GM10266 (cell line): ENCODE measurements around the gene KRTAP1-5.
"Not testable (repeated sequence)": the region's sequence is repeated elsewhere in the genome, so short reads cannot be mapped to it uniquely, and the experiment has no call there.

Experiments used
- DNase-seq: peaks from one replicate; pipeline ENCODE4 v3.0.0; 2012; ENCODE audit errors: extremely low spot score
- TF ChIP-seq, protein P1 (sequence below): IDR thresholded peaks from 2 replicates; pipeline ENCODE4 v1.5.1; 2012; ENCODE audit warnings: mild to moderate bottlenecking, low read depth; ENCODE audit not compliant: control insufficient read depth, insufficient read depth; ENCODE audit errors: missing control alignments

Gene KRTAP1-5

GRCh38 chr17:41058741-41059140, 31.7 kb upstream of the KRTAP1-5 start:
- DNase-seq, result no peak
- TF ChIP-seq, protein P1, sequence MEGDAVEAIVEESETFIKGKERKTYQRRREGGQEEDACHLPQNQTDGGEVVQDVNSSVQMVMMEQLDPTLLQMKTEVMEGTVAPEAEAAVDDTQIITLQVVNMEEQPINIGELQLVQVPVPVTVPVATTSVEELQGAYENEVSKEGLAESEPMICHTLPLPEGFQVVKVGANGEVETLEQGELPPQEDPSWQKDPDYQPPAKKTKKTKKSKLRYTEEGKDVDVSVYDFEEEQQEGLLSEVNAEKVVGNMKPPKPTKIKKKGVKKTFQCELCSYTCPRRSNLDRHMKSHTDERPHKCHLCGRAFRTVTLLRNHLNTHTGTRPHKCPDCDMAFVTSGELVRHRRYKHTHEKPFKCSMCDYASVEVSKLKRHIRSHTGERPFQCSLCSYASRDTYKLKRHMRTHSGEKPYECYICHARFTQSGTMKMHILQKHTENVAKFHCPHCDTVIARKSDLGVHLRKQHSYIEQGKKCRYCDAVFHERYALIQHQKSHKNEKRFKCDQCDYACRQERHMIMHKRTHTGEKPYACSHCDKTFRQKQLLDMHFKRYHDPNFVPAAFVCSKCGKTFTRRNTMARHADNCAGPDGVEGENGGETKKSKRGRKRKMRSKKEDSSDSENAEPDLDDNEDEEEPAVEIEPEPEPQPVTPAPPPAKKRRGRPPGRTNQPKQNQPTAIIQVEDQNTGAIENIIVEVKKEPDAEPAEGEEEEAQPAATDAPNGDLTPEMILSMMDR, result no peak

GRCh38 chr17:41057547-41057946, 30.5 kb upstream of the KRTAP1-5 start:
- TF ChIP-seq, protein P1, result no peak
- no peak for DNase-seq

DNA sequence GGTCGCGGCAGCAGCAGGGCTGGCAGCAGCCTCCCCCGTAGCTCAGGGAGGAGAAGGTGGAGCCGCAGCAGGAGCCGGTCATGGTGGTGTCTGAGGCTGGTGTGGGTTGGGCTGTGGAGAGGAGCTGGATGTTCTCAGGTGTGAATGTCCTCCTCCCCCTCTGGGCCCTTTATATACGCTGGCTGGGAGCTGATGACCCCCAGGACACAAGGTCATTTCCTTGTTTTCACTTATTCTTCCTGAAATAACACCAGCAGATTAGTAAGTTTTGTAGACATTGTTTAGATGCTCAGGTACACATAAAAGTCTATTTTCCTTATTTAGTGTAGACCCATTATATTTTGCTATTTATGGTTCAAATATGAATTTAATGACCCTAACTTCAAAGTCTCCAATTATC, 28.1 kb upstream of the KRTAP1-5 start, which contains the start of gene KRTAP2-2:
KRTAP2-2 (minus strand) TSS at position 101 of the 400 bp plus-strand sequence; CDS start at position 82, 19 bp downstream.
- not testable (repeated sequence) for DNase-seq

- not testable (repeated sequence) for DNase-seq
Measured at GRCh38 chr17:41054556-41054955, 27.5 kb upstream of the KRTAP1-5 start.

DNA sequence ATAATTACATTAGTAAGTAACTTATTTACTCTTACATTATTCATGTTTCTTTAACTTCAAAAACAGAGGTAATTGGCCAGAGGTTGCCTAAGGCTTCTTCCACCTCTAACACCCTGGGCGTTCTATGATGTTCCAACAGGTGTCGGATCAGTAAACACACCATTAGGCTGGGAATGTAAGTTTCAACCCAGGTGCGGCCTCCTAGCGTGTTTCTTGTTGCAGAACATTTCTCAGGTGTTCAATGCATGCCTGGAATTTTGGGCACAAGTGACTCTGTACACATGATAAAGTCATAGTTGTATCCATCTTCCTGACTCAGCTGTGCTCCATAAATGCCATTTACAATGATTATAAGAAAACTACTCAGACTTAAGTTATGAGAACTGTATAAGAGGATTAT, 27.0 kb upstream of the KRTAP1-5 start:
- no peak for DNase-seq
- TF ChIP-seq, protein P1, result no peak

- TF ChIP-seq, protein P1, result no peak
- no peak for DNase-seq
Measured at GRCh38 chr17:41052566-41052965, 25.6 kb upstream of the KRTAP1-5 start.

DNA sequence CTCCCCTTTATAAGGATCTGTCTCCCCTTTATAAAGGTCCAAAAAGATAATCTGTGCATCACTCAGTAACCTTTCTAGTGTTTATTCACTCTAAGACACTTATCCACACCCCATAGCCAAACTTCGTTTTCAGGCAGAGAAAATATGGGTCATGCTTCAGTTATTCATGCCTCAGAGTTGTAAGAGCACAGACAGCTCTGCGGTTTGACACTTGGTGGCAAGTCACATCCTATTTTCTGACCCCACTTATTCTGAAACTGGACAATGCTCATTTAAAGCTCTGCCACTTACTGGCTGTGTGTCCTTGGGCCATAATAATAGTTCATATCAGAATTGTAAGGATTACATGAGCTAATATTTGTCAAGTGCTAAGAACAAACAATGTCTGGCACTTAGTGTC, 22.1 kb upstream of the KRTAP1-5 start:
- TF ChIP-seq, protein P1, result no peak
- no peak for DNase-seq

GRCh38 chr17:41048441-41048840, 21.4 kb upstream of the KRTAP1-5 start:
- no peak for DNase-seq
- TF ChIP-seq, protein P1, result no peak

DNA sequence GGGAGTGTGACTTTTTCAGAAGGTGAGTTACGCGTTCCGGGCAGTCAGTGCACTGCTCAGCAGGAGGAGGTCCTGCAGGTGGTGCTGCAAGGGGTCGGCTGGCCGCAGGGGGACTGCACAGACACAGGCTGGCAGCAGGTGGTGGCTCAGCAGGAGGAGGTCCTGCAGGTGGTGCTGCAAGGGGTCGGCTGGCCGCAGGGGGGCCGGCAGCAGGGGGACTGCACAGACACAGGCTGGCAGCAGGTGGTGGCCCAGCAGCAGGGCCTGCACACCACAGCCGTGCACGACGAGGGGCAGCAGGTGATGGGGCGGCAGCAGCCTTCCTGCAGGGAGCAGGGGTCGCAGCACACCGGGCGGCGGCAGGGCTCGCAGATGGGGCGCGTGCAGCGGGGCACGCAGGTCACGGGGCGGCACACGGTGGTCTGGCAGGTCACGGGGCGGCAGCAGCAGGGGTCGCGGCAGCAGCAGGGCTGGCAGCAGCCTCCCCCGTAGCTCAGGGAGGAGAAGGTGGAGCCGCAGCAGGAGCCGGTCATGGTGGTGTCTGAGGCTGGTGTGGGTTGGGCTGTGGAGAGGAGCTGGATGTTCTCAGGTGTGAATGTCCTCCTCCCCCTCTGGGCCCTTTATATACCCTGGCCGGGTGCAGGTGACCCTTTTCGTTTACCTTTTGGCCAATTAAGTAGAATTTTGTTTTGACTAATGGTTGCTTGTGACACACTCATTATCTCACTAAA, 19.9 kb upstream of the KRTAP1-5 start, which contains the start of gene KRTAP2-1:
KRTAP2-1 (minus strand) TSS at position 582 of the 731 bp plus-strand sequence; CDS start at position 533, 49 bp downstream.
- DNase-seq, result not testable (repeated sequence)
